Activated CD4-positive, alpha-beta T cell treated with anti-CD3 and anti-CD28 coated beads for 1 hour (primary cell): Measurements from ENCODE around the gene USP32.
"Not testable (repeated sequence)": the region's sequence is repeated elsewhere in the genome, so short reads cannot be mapped to it uniquely, and the experiment has no call there.

Source experiments
- DNase-seq: peaks from one replicate; pipeline ENCODE4 v3.0.0-alpha.2; 2020

The USP32 gene

GRCh38 chr17:60224064-60224463 lies 167.9 kb downstream of the USP32 start:
- DNase-seq: no peak

GRCh38 chr17:60223456-60223855 lies 168.5 kb downstream of the USP32 start:
- no peak for DNase-seq

DNA sequence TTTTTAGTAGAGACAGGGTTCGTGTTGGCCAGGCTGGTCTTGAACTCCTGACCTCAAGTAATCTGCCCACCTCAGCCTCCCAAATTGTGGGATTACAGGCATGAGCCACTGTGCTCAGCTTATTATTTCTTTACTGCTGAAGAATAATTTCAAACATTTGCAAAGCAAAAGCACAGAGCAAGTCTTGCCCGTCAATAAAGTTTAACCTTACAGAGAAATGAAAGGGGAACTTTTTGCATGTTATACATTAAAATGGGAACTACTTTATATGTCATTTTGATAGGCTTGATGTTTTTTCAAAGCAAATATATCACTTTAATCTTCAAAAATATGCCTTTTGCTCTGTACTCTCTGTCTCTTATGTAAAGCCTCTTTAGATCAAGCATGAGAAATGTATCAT lies 173.2 kb downstream of the USP32 start:
- DNase-seq: not testable (repeated sequence)

GRCh38 chr17:60215895-60216294 lies 176.0 kb downstream of the USP32 start:
- not testable (repeated sequence) for DNase-seq

DNA sequence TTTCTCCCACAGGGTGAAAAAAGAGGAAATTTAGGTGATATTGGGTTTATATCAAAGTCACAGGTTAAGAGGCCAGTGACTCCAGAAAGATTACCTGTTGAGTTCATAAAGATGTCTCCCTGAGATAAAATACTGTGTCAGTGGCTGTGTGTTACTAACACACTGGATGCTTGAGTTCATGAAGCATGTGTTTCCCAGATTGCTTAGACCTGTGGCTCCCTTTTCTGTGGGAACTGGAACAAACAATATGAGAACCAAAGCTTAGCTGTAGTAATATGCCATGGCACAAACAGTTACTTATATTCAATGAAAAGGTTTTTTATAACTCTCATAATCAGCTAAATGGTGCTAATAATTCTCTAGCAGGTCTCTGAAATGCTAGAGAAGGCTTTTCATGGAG lies 180.7 kb downstream of the USP32 start:
- DNase-seq: not testable (repeated sequence)

- not testable (repeated sequence) for DNase-seq
Measured at GRCh38 chr17:60208302-60208701, 183.6 kb downstream of the USP32 start.

- not testable (repeated sequence) for DNase-seq
Measured at GRCh38 chr17:60205782-60206181, 186.2 kb downstream of the USP32 start.

GRCh38 chr17:60198630-60199029 lies 193.3 kb downstream of the USP32 start:
- not testable (repeated sequence) for DNase-seq

DNA sequence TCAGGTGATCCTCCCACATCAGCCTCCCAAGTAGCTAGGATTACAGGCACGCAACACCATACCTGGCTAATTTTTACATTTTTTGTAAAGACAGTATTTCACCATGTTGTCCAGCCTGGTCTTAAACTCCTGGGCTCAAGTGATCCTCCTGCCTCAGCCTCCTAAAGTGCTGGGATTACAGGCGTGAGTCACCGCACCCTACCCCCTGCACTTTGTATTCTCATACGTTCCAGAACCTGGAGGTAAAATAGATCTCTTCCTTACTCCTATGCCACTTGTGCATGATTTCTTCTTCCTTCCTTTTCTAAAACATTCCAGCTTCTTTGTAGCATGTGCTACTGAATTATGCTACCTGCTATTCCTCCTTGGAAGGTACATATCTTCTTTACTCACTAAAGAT lies 197.8 kb downstream of the USP32 start:
- DNase-seq: not testable (repeated sequence)

- no peak for DNase-seq
Measured at GRCh38 chr17:60193482-60193881, 198.5 kb downstream of the USP32 start.

GRCh38 chr17:60193032-60193431 lies 198.9 kb downstream of the USP32 start:
- not testable (repeated sequence) for DNase-seq

GRCh38 chr17:60190032-60190431 lies 201.9 kb downstream of the USP32 start:
- DNase-seq: not testable (repeated sequence)

- no peak for DNase-seq
Measured at GRCh38 chr17:60188759-60189158, 203.2 kb downstream of the USP32 start.

GRCh38 chr17:60186846-60187745 lies 204.8 kb downstream of the USP32 start:
- DNase-seq: not testable (repeated sequence)

DNA sequence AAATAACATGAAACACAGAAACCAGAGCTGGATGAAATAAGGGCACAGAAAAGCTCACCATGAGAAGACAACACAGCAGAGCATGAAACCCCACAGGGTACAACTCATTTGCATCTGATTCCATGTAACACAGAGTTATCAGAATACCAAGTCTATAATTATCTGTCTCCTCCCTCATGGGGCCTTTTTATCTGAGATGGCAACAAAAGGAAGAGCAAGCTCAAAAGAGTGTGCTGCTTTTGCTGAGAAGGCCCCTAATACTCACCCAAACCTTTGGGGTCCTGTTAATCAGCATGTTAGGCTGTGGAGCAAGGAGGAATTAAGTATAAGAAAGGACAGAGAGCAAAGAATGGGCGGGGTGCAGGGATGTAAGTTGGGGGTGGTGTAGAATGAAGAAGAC lies 205.6 kb downstream of the USP32 start:
- not testable (repeated sequence) for DNase-seq

GRCh38 chr17:60180380-60180779 lies 211.6 kb downstream of the USP32 start:
- not testable (repeated sequence) for DNase-seq

DNA sequence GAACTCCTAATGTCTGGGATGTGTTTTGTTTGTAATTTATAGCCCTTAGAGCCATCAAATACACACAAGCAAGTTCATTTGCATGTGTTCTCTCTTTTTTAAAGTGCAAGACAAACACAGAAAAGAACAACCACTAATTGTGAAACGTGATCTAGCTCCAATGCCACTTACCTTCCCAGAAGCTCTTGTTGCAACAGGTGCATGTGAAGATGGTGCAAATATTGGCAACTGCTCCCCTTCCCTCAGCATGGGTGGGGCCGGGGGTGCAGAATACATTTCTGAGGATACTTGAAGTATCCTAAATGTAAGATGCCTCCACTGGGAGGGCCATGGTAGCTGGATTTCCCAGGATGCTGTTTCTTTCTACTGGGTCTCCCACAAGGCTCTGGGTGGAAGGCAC lies 213.8 kb downstream of the USP32 start:
- DNase-seq: not testable (repeated sequence)

DNA sequence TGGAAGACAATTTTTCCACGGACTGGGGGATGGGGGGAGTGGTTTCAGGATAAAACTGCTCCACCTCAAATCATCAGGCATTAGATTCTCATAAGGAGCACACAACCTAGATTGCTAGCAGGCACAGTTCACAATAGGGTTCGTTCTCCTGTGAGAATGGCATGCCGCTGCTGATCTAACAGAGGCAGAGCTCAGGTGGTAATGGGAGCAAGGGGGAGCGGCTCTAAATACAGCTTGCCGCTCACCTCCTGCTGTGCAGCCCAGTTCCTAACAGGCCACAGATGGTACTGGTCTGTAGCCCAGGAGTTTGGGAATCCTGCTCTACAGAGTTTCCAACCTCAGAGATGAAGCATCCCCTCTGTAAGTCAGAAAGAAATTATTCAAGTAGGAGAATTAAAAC lies 215.2 kb downstream of the USP32 start:
- DNase-seq: not testable (repeated sequence)

GRCh38 chr17:60174767-60175166 lies 217.2 kb downstream of the USP32 start:
- not testable (repeated sequence) for DNase-seq

DNA sequence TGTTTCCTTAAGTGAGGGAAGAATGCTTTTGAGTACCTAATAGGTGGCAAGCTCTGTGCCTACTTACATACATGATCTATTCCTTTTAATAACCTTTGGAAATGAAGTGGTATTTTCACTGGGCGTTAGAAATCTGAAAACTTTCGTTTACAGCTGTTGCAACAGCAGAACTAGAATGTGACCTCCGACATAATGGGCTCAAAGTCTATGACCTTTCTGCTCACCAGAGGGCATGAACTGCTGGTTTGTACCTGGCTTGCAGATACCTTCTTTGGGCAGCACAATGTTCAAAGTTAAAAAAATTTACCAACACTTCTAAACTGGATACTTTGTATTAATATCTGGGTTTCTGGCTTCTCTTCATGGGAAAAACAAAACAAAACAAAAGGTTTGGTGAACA lies 217.9 kb downstream of the USP32 start:
- no peak for DNase-seq

DNA sequence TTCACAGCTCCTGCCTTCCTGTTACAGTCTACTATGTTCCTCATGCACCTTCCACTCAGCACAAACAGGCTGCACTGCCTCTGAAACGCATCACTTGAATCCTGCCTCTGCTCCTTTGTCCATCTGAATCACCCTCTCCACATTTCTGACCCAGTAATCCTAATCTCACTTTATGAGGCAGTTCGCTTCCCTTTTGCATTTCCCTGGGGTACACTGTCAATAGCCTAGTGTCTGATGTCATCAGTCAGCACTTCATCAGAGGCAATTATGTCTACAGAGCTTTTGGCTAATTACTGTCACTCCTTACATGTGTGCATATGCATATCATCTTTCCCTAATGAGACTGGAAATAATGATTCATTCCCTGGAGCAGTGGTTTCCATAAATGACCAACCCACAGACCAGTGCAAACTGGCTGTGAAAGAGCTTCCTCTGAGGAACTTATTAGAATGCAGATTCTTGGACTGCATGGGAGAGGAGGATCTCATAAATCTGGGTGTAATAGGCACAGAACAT lies 218.6 kb downstream of the USP32 start:
- no peak for DNase-seq

- no peak for DNase-seq
Measured at GRCh38 chr17:60171753-60172079, 220.2 kb downstream of the USP32 start.

DNA sequence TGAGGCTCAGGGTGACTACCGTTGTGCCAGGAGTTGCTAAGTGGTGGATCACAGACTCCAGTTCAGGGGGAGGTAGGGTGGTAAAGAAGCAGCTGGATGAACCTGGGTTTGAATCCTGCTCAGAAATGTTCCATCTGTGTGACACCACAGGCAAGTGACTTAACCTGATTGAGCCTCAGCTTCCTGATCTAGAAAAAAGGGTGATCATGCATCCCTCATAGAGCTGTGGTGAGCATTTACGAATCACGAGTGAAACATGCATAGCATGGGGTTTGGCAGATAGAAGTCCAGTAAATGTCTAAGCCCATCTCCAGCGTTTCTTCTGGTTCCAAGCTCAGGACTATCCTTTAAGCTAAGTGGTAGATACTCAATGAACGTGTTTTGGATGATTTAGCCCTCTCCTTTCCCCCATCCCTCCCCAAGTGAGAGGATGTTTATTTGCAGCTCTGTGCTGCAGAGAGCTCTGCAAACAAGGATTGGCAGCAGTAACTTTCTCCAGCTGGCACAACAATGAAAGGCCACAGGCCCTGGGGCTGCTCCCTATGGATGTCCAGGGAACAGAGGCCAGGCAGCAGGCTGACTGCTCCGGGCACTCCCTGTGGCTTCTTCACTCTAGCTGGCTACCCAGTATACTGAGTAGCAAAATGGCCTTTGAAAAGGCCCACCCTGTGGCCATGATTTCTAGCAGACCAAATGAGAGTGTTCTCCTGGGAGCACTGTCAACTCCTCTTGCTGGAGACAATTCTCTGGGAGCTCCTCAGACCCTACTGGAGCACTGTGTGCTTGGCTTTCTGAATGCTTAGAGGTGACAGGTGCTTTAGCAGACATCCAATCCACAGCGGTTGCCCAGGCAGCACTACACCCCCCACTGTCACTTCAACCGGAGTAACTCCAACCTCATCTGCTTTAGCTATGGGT lies 220.8 kb downstream of the USP32 start:
- DNase-seq: no peak
